Hematopoietic multipotent progenitor cell treated with erythropoietin and hydrocortisone succinate and interleukin-3 and kit ligand, for 8 days (in vitro differentiated cells): Measurements from ENCODE around the gene CFAP54.
"Not testable (repeated sequence)": the region's sequence is repeated elsewhere in the genome, so short reads cannot be mapped to it uniquely, and the experiment has no call there.

Experiments
- DNase-seq: peaks from one replicate; pipeline ENCODE4 v3.0.0-alpha.2; 2015

Gene CFAP54

DNA sequence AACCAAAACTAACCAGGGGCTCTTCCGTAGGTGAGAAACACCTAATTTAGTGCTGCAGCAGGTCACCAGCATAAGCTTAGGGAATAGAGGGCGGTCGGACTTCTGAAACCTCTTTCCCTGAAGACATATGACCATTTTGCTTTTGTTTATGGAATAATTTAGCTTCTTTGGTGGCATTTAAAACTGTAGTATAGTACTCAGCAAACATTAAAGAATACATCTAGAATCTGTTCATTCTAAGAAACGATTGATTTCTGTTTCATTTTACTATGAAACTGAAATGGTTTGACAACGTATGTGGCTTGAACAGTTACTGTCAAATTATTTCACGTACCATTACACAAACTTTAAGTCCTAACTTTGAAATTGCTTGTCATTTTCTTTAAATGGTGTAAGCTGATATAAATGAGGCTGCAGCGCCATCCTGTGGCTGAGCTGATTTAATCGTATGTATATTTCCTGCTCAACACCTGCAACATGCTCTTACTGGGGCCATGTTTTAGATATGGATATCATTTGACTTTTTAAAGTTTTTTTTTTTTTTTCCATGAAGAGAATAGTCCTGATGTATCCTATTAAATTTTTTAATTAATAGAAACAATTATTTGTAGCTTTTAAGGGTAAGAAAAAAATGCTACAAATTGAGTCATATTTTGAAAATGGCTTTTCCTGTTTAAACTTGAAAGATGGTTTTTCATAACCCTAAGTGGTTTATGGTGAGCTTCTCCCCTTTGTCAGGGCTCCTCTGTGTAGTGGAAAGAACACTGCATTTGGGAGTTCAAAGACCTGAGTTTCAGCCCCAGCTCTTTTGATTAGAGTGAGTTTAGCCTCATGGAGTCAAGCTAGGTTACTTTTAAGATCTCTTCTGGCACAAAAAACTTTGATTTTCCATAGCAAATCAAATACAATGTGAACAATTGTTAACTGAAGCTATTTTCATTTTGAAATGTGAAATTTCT, 27.4 kb downstream of the CFAP54 start:
- peak; percentile 89 for DNase-seq

DNA sequence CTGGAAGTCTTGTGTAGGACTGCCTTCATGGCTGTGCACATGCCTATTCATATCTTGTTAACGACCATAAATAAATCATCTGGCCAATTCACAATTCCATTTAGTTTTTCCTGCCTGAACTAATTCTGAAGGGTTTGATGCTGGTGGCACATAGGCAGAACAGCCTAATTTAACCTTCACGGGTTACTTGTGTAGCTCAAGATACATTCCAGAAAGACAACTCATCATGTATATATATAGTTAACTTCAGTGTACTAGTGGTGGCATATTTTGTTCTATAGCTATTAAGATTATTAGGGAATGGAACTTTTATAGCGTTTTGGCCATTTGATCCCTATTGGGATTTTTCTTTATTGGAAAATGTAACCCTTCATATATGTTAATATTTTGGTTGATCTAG, 31.4 kb downstream of the CFAP54 start:
- no peak for DNase-seq

DNA sequence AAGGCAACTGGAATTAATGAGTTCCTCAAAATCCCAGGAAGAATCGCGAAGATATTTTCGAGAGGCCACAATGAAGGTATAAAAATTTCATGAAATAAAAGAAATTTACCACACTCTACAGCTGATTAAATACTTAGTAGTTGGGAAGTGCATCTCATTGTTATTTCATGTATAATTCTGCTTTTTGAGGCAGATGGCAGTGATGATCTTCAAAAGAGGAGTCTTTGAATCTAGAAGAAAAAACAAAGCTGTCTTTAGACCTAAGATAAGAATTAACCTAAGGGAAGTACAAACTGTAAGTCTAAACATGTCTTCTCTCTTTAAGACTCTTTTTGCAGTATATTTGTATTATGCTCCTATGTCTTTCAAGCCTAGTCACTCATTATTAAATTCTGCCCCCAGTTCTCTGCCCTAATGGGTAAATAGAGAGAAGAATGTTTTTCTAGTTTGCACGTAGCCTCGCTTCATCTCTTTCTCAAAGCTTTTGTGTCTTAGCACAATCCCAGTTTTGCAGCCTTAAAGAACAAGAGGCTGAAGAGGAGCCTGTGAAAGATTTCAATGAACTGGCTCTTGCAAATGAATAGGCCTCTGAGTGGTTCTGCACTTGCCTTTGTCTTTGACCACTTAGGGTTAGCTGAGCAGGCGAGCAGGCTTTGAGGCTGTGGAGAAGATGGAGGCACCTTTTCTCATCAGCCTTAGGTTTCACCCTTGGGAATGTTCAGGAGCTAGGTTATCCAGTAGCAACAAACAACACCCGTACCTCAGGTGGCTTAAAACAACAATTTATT, 32.7 kb downstream of the CFAP54 start:
- DNase-seq: no peak

DNA sequence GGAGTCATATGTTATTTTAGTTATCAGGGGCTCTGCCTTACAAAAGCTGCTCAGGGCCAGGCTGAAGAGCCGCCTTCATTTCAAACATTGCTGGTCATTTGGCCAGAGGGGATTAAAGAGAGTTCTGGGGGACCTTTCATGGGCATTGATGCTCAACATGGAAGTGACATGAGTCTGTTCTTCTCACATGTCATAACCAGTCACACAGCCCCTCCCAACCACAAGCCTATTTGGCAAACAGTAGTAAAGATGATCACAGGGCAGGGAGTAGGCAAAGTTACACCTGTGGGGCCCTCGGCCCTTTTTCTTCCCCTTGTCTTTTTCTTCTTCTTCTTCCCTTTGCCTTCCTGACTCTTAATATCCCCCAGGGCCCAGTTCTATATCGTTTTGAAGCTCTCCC, 33.3 kb downstream of the CFAP54 start:
- no peak for DNase-seq

DNA sequence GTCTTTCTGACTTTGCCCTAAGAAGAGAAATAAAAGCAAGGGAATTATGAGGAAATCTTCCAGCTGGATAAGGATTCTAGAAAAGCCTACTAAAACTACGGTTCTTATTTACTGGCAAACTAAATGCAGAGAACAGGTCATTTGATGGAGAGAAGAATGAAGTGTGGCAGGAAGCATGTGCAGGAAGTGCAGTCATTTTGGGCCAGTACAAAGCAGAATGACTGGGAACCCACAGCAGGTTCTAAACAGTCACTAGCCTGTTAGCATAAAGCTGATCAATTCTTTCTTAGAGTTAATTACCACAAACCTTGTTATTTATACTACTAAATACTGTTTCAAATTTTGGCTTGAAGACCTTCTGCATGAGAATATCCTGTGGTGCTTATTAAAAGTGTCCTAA, 36.7 kb downstream of the CFAP54 start:
- no peak for DNase-seq

DNA sequence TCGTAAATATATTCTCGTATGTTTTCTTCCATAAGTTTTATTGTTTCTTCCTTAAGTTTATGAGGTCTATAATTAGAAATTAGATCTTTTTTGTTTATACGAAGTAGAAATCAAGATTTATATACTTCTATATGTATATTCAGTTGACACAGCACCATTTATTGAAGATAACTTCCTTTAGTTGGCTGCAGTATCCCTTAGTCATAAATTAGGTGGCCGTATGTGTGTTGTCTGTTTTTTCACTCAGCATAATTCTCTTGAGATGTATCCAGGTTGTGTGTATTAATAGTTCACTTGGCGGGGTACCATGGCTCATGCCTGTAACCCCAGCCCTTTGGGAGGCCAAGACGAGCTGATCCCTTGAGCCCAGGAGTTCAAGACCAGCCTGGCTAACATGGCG, 40.5 kb downstream of the CFAP54 start:
- DNase-seq: no peak

DNA sequence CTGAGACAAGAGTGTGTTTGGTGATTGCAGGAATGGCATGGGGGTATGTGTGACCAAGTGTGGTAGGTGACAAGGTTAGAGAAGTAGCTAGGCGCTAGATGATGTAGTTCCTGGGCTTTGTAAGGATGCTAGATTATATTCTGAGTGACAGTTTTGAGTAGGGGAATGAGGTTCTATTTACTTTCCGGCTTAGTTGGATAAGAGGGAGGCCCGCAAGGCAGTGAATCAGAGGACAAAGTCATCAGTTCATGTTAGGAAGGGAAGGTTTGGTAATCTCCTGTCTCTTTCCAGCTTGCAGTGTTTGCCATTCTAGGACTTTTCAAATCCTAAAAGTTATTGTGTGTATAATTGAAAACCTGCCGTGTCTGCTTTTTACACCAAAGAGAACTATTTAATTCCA, 45.0 kb downstream of the CFAP54 start:
- no peak for DNase-seq

DNA sequence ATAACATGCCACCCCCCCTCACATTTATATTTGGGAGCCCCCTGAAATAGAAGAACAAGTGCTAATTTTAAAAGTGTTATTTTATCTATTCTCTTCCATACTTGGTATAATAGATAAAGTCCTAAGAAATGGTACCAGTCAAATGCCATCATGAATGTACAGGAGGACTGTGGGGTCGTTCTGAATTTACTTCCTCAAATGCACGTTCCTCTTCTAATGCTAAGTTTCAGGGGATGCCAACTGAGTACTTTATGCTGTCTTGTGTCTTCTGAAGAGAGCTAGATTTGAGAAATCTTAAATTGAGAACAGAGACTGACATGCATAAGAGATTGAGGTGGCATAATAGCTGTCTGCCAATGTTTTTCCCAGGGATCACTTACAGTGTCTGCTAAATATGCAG, 59.0 kb downstream of the CFAP54 start:
- no peak for DNase-seq

DNA sequence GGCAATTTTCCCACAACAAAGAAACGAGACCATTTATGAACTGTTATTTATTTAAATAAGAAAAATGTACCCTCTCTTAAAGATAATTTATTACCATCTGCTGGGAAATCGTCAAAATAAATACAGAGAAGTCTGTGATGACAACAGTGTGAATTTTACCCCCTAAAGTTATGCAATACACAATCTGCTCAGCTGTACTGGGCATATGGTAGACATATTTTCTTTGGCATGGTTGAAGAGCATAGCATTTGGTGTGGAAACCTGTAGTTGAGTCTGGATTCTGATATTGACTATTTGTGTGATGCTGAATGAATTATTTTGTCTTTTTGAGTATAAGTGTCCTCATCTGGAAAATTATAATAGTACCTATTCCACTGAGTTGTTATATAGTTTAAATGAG, 60.0 kb downstream of the CFAP54 start:
- no peak for DNase-seq

DNA sequence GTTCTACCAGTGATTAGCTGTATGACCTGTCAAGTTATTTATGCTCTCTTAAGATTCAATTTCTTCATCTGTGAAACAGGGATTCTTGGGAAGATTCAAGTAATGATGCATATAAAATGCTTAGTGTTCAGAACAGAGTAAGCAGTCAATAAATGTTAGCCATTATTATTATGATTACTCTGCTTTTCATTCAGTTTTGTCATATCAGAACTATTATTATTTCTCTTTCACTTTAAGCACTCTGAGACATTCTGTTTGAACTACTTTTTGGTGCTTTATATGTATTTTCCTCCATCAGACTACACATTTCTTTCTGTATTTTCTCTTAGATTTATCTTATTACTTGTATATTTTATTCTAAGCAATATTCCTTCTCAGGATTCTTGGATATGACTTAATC, 81.2 kb downstream of the CFAP54 start:
- DNase-seq: no peak

DNA sequence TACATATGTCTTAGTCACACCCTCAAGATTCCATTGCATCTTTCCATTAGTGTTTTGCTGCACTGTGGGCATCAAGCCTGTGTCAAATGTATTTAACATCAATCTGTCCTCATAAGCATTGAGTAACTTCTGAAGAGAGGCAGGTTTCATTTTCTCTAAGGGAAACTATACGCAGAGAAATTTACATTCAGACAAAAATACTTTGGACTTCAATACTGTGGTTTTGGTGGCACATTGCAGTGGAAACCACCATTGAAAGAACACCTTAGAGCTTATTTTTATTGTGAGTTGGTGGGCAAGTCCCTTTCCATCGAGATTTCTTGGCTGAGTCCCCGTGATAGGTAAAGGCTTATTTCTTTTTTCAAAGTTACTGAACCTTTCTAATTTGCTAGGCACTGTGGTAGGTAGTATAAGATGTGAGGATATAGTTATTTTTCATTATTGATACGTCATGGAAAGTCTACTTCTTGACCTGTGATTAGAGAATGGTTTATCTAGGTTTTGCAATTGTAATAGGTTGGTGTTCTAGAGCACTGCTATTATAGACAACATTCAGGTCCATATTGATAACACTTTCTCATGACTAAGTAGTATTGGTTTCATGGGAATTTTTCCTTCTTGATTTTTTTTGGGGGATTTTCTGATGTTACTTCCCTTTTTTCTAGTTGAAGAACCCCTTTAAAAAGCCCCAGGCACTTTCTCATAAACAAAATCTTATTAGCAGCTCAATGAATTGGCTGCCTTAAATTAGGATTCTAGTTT, 81.9 kb downstream of the CFAP54 start:
- no peak for DNase-seq

DNA sequence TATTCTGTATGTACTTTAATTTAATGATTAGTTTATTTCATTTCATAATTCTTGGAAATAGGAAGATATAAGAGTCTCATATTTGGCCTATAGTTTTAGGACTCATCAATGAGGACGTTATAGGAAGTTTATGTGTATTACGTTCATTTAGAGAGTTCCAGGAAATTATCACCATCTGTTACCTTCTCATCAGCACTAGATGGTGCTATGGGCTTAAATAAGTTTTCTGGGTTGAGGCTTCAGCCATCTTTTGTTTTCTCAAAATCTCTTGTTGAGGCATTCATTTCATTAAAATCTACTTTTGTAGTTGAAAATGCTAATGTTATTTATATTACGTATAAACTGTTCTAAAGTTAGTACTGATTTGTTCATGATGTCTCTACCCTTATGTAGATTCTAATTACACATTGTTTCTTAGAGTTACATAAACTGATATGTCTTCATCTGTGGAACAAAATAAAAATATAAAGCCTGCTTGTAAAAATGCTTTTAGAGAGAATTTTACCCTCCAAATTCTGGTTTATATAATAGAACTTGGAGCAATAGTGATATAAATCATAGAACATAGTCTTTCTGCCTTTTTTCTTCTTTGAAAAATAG, 89.2 kb downstream of the CFAP54 start:
- peak; percentile 74 for DNase-seq

DNA sequence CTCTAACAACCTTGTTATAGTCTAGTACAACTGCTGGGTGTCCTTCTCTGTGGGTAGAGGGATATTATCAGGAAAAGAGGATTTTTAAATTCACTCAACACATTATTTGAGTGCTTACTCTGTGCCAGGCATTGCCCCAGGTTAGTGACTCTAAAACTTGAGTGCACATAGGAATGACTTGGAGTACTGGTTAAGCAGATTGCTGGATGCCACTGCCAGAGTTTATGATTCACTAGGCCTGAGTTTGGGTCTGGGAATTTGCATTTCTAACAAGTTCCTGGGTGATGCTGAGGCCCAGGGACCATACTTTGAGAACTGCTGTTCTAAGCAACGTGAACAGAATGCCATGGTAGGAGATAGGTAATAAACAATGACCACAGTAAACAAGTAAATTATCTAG, 96.6 kb downstream of the CFAP54 start:
- no peak for DNase-seq

DNA sequence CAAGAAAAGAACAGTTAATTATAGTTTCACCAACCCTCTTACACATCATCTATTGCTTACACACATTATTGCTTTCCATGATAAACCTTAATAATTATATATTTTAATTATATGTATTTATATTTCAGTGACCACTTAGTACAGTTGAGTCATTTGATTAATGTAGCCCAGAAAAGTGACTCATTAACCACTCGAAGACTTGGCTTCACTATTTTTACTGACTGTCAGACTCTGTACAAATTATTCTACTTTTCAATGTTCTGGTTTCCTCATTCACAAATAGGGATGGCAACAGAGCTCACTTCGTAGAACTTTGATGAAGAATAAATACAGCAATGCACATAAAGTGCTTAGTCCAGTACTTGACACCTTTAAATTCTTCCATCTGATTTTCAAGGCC, 98.3 kb downstream of the CFAP54 start:
- DNase-seq: no peak

DNA sequence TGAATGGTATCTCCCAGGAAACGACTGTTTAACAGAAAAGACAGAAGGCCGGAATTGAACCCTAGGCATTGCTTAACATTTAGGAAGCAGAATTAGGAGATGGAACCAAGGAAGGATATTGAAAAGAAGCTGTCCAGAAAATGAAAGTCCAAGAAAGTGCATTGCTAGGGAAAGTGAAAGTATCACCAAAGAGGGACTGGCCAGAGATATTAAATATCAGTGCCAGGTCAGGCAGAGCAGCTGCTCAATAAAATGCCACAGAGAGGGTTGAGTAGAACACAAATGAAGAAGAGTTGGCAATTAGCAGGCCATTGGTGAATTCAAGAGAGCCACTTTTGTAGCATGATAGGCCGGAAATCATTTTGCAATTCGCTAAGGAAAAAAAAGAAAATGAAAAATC, 101.6 kb downstream of the CFAP54 start:
- DNase-seq: no peak

DNA sequence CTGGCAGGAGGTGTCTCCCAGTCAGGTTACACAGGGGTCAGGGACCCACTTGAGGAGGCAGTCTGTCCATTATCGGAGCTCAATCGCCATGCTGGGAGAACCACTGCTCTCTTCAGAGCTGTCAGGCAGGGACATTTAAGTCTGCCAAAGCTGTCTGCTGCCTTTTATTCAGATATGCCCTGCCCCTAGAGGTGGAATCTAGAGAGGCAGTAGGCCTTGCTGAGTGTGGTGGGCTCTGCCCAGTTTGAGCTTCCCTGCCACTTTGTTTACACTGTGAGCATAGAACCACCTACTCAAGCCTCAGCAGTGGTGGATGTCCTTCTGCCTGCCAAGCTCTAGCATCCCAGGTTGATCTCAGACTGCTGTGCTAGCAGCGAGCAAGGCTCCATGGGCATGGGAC, 115.0 kb downstream of the CFAP54 start:
- not testable (repeated sequence) for DNase-seq

DNA sequence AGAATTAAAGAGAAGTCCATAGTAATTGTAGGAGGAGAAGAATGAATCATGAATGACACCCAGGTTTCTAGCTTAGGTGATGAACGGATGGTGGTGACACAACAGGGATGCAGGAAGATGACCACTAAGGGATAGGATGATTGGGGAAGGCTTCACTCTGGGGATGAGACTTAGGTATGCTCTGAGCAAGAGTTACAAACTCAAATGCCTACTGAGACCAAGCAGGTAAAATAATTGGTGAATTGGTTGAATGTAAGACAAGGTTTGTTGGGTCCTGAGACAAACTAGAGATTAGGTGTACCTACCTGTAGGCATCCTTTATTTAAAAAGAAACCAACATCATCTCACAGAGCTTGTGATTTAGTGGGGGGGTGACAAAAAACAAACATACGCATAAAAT, 116.3 kb downstream of the CFAP54 start:
- DNase-seq: no peak

DNA sequence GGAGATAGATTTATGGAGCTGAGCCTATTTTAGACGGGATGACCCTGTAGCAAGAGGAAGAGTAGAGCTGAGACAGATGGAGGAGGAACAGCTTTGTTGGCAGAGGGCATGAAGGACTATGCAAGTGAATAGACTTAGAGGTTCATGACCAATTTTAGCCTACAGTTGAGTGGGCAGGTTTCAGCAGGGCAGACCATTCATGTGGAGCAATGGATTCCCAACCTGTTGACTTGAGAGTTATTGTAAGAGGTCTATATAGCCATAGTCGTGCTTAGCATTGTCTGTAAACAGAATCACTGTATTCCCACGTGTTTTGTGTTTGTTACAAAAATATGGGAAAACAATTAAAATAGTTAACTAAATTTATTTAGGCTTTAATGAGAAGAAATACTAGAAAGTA, 116.8 kb downstream of the CFAP54 start:
- no peak for DNase-seq

DNA sequence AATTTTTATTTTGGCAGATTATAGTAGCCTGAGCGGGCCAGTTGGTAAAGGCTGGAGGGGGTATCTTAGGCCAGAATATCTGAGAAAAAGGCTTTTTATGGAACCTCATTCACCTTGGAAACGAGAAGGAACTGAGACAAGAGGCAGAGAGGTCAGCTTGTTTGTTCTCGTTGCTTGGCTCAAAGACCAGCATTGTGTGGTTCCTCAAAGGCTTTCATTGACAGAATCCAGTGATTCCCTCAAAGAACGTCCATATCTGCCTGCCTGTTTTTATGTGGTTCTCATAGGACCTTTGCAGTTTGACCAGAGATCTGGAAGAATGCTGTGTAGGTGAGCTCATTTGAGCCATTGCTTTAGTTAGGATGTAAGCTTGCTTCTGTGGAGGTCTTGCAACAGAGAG, 117.3 kb downstream of the CFAP54 start:
- DNase-seq: no peak

DNA sequence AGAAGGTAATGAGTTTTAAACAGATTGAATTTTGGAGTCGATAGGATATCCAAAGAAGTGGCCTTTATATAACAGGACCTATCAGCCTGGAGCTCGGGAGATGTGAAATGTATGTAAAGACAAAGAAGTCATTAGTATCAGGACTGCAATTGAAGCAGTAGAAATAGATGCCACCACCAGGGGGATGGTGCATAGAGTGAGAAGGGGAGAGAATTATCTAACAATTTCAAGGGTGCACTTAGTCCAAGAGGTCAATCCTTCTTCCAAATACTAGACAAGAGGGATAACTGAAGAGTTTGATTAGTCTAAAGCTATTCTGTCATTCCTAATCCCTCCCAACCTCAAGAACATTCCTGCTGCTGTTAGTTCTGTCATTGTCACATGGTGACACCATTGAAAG, 127.8 kb downstream of the CFAP54 start:
- DNase-seq: peak; percentile 12

DNA sequence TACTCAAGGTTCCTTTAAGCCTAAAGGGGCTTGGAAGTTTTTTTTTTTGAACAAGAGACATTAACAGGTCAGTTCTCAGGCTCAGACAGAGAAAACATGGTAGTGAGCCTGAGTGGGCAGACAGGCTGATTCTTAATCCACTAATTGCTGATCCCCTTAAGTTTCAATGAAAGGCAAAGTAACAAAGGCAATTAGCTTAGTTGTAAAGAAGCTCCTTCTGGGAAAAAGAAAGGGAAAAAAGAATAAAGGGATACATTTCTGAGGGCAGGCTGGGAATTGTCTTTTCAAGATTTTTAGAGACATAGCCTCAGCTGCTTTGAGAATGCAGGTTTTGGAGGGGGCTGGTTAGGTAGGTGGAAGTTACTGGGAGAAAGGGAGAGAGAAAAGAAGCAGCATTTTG, 133.8 kb downstream of the CFAP54 start:
- DNase-seq: no peak

DNA sequence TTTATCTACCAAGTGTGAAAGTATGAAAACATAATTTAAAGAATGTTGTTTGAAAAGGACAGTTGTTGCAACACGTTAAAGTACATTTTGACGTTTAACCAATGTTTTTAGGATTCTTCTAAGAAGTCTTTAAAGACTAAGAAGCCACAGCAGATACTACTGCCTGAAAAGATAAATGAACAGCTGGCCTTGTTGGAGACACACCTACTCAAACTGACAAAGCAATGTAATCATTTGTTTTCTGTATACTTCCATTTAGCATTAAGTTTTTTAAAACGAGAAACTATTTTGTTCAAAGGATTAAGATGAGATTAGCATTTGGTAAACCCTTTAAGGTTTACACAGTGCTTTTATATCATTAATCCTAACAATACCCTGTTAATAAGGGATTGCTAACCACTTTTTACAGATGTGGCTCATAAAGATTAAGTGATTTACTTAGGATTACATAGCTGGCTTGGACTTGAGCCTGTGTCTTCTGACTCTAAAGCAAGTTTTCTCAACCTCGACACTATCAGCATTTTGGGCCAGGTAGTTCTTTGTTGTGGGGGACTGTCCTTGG, 134.4 kb downstream of the CFAP54 start:
- no peak for DNase-seq

DNA sequence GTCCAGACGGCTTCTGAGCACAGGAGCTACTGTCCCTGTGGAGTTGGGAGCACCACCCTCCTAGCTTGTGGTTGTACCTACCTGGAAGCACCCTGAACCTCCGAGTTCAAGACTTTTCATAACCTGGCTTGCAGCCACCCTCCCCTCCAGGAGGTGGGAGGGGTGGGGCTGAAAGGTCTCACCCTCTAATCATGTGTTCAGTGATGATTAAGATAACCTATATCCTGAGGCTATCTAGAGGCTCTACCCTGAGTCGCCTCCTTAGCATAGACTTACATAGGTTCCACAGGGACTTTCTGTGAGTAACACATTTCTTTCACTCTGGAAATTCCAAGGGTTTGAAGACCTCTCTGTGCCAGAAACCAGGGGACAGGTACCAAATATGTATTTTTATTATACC, 146.5 kb downstream of the CFAP54 start:
- no peak for DNase-seq
